Gastroesophageal sphincter (tissue), 4 donors: ENCODE results near the gene ISLR. TPM values are rescaled to one million over a fixed set of nuclear protein-coding genes. Genes with fewer than 3 reads are reported as not detected.

Experiments used
- ATAC-seq: fragments of 150-250 bp; one replicate; pipeline ENCODE4 v1.9.1; 2016; ENCODE audit warnings: mild to moderate bottlenecking, moderate library complexity
- H3K27ac ChIP-seq, 4 donors: fragments of 200-600 bp; sonication (generic) in 3 of 4; 1 replicate in 3 of 4; 2 replicates in 1 of 4; pipeline ENCODE4 v1.5.1; 2016 to 2019
- H3K27me3 ChIP-seq: fragments of 200-600 bp; sonication (generic); one replicate; pipeline ENCODE4 v1.5.1; 2019
- H3K36me3 ChIP-seq, 2 donors: fragments of 200-600 bp; sonication (generic); one replicate each; pipeline ENCODE4 v1.5.1; 2019; ENCODE audit warnings: control low read depth in 1 of 2
- H3K4me1 ChIP-seq, 3 donors: fragments of 200-600 bp; sonication (generic); 1 replicate in 2 of 3; 2 replicates in 1 of 3; pipeline ENCODE4 v1.5.1; 2016 to 2019; ENCODE audit warnings: control low read depth in 2 of 3
- H3K4me3 ChIP-seq, 2 donors: fragments of 200-600 bp; sonication (generic); one replicate each; pipeline ENCODE4 v1.5.1; 2019; ENCODE audit warnings: mild to moderate bottlenecking in 1 of 2, moderate library complexity in 1 of 2
- H3K9me3 ChIP-seq, 3 donors: fragments of 200-600 bp; sonication (generic); one replicate each; pipeline ENCODE4 v1.5.1; 2017 to 2019; ENCODE audit warnings: control low read depth in 2 of 3
- CTCF ChIP-seq, 4 experiments: fragments of 200-600 bp in 2 of 4; fragments of 450-650 bp in 2 of 4; sonication (generic) in 1 of 4; IDR thresholded peaks; one replicate each; pipeline ENCODE4 v1.5.1; 2017 to 2019; ENCODE audit warnings: antibody characterized with exemption in 4 of 4, mild to moderate bottlenecking in 2 of 4, moderate library complexity in 2 of 4
- EP300 ChIP-seq: sonication (generic); formaldehyde crosslinking; IDR thresholded peaks from one replicate; pipeline ENCODE4 v1.6.1; 2017; ENCODE audit warnings: antibody characterized with exemption, mild to moderate bottlenecking
- POLR2A ChIP-seq, 2 donors: fragments of 450-650 bp; IDR thresholded peaks; one replicate each; pipeline ENCODE4 v1.6.1; 2017; ENCODE audit warnings: antibody characterized with exemption in 2 of 2, mild to moderate bottlenecking in 2 of 2, moderate library complexity in 1 of 2
- POLR2AphosphoS5 ChIP-seq: sonication (generic); formaldehyde crosslinking; IDR thresholded peaks from one replicate; pipeline ENCODE4 v1.6.1; 2017; ENCODE audit warnings: antibody characterized with exemption
- WGBS, 2 donors: methylation state at CpG; one replicate each; pipeline ENCODE4 v1.1.5; 2018; ENCODE audit warnings: low coverage in 1 of 2; 5-methylcytosine and 5-hydroxymethylcytosine counted together
- total RNA-seq, 4 donors: library from RNA; depleted of rRNA; stranded (reverse); fragments of >200 nt; gene quantifications; one replicate each; pipeline ENCODE4 v1.1.0, GENCODE V29; 2016

Gene ISLR
- total RNA-seq, 4 donors from 2014 or later, result 52.6 to 152 (median 89.5) TPM

- peaks cover 0 to 51% (median 8%) of the 10 kb centered on the region in 3 donors for H3K4me1 ChIP-seq
These were observed 32.1 kb downstream of the ISLR start for GRCh38 chr15:74205582-74205947.

DNA sequence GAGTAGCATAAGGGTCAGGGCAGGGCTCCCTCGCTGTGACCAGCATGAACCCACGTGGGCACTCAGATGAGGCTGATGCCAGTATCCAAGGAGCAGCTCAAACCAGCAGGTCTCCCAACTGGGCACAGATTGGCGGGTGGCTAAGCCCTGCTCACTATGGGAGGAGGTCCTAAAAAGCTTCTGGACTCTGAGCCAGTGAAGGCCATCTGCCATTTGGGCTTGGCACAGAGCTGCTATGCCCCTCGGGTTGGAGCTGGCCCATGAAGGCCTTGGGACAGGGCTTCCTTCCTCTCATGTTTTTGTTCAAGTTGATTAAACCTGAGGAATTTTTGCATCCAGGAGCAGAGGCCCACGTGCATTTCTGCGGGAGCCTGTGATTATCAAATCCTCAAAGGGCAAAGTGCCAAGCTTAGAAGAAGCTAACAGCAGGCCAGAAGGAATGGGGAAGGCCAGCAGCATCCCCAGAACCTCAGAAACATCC, 33.3 kb downstream of the ISLR start:
- Histone ChIP-seq H3K36me3 (no peaks in the 10 kb centered on the region), H3K27ac (no peak overlapping the region), H3K27me3 (peaks cover 9% of the 10 kb centered on the region), H3K4me3 (no peak overlapping the region), H3K4me1 (peaks cover 0 to 38% (median 0%) of the 10 kb centered on the region in 3 donors), H3K9me3 (no peaks in the 10 kb centered on the region)
- WGBS, 2 donors, result 68 to 80% methylated on average over 2 to 3 of the region's 6 CpGs
- TF ChIP-seq POLR2AphosphoS5, result no peak
- TF ChIP-seq EP300, result no peak
- TF ChIP-seq POLR2A (IDR thresholded peaks at IDR 0.05), result no peak
- TF ChIP-seq CTCF (IDR thresholded peaks at IDR 0.05), result no peak
- no peak for ATAC-seq

More at GRCh38 chr15:74205582-74205947, 32.1 kb downstream of the ISLR start:
- no peak overlapping the region for H3K27ac ChIP-seq
- H3K9me3 ChIP-seq, result no peaks in the 10 kb centered on the region
- no peak for ATAC-seq
- no peaks in the 10 kb centered on the region for H3K36me3 ChIP-seq
- TF ChIP-seq POLR2A (IDR thresholded peaks at IDR 0.05) (no peak), CTCF (IDR thresholded peaks at IDR 0.05) (no peak), POLR2AphosphoS5 (no peak), EP300 (no peak)
- H3K27me3 ChIP-seq, result peaks cover 19% of the 10 kb centered on the region
- no peak overlapping the region for H3K4me3 ChIP-seq
- WGBS, 2 donors, result 80% methylated on average over 1 of the region's 4 CpGs; no CpG with 5 or more reads in 1 of the 2 donors

- H3K27ac ChIP-seq, result no peak overlapping the region
- 80 to 87% methylated on average over 1 to 5 of the region's 16 CpGs for WGBS, 2 donors
- TF ChIP-seq CTCF (IDR thresholded peaks at IDR 0.05), result no peak
- no peak for TF ChIP-seq EP300
- no peak for TF ChIP-seq POLR2A (IDR thresholded peaks at IDR 0.05)
- no peak for TF ChIP-seq POLR2AphosphoS5
- no peaks in the 10 kb centered on the region for H3K27me3 ChIP-seq
- no peak for ATAC-seq
- H3K36me3 ChIP-seq, result no peaks in the 10 kb centered on the region
- no peaks in the 10 kb centered on the region for H3K9me3 ChIP-seq
- peaks cover 0 to 31% (median 0%) of the 10 kb centered on the region in 3 donors for H3K4me1 ChIP-seq
- H3K4me3 ChIP-seq, result no peak overlapping the region
These were observed 34.3 kb downstream of the ISLR start for GRCh38 chr15:74207652-74208440.

DNA sequence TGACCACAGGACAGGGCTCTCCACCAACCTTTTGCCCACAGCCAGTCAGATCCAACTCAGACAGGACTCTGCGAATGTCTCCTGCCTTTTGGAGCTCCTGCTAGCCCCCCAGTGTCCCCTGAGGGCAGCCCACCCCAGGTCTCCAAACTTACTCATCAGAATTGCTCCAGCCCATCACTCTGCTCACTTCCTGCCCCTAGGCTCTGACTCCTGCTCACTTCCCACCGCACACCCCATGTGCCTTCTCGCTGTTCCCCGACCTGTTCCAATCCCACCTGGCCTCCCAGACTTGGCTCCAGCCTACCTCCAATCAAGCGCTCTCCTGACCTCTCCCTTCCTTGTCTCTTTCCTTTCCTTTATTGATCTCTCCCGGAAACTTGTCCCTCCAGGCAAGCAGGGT, 35.0 kb downstream of the ISLR start:
- H3K4me3 ChIP-seq, result no peak overlapping the region
- no peaks in the 10 kb centered on the region for H3K9me3 ChIP-seq
- no peak for TF ChIP-seq POLR2AphosphoS5
- TF ChIP-seq CTCF (IDR thresholded peaks at IDR 0.05), result no peak
- TF ChIP-seq POLR2A (IDR thresholded peaks at IDR 0.05), result no peak
- no peak for TF ChIP-seq EP300
- WGBS, 2 donors, result 85 to 86% methylated on average over 5 to 6 of the region's 6 CpGs
- ATAC-seq, result no peak
- H3K4me1 ChIP-seq, result peaks cover 0 to 27% (median 0%) of the 10 kb centered on the region in 3 donors
- H3K27me3 ChIP-seq, result no peaks in the 10 kb centered on the region
- no peaks in the 10 kb centered on the region for H3K36me3 ChIP-seq
- no peak overlapping the region for H3K27ac ChIP-seq
